Right lung (tissue), 5 donors: Measurements from ENCODE around the gene UMPS. TPM values are rescaled to one million over a fixed set of nuclear protein-coding genes. Genes with fewer than 3 reads are reported as not detected.
"Not testable (repeated sequence)": the region's sequence is repeated elsewhere in the genome, so short reads cannot be mapped to it uniquely, and the experiment has no call there.

Source experiments
- DNase-seq, 2 donors: peaks; one replicate each; pipeline ENCODE4 v3.0.0-alpha.2; 2013
- polyA plus RNA-seq, 5 donors: library from polyadenylated mRNA; unstranded; fragments of 120-200 nt; gene quantifications; one replicate each; pipeline versions ENCODE4 v1.2.1 to v1.2.3, GENCODE V29; 2013; ENCODE audit warnings: inconsistent platforms in 1 of 5, low replicate concordance in 1 of 5; ENCODE audit not compliant: insufficient read length in 5 of 5, insufficient read depth in 1 of 5

UMPS gene
- polyA plus RNA-seq, 5 donors, result 36.2 to 43.2 (median 40.4) TPM

GRCh38 chr3:124702950-124703349 lies 27.3 kb upstream of the UMPS start:
- DNase-seq, result no peak

- no peak for DNase-seq
Observed at GRCh38 chr3:124705552-124705951, 24.7 kb upstream of the UMPS start.

DNA sequence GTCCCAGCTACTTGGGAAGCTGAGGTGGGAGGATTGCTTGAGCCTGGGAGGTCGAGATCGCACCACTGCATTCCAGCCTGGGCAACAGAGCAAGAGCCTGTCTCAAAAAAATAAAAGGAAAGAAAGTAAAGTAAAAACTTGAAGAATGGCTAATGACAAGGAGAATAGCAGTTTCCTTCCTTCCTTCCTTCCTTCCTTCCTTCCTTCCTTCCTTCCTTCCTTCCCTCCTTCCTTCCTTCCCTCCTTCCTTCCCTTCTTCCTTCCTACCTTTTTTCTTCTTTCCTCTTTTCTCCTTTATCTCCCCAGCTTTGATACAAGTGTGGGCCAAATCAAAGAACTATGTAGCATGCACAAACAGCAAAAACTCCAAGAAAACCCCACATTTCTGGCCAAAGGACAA lies 23.0 kb upstream of the UMPS start:
- not testable (repeated sequence) for DNase-seq

DNA sequence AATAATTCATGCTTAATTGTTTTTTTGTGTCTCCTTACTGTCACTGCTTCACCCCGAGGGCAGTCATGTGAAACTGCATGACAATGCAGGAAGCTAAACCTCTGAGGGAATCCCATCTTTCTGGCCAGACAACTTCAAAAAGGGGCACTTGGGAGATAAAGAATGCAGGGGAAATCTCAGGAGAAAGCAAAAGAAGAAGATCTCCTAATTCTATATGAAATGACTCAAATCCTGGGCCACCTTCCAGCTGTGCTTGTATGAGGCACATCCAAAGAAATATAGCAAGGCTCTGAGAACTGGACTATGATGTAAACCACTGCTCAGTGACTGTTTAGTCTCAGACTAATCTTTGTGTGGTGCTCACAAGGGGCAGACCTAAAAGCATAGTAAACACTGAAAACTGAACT lies 22.6 kb upstream of the UMPS start:
- no peak for DNase-seq

GRCh38 chr3:124714223-124714853 lies 15.9 kb upstream of the UMPS start:
- DNase-seq, result no peak

GRCh38 chr3:124722589-124722988 lies 7.7 kb upstream of the UMPS start:
- DNase-seq, result no peak

DNA sequence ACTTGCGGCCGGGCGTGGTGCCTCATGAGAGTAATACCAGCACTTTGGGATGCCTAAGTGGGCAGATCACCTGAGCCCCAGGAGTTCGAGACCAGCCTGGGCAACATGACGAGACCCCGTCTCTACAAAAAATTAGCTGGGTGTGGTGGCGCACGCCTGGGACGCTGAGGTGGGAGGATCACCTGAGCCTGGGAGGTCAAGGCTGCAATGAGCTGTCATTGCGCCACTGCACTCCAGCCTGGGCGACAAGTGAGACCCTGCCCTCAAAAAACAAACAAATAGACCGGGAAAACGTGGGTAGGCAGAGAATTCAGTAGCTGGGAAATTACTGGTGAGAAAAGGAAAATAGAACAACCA lies 667 bp downstream of the UMPS start:
- no peak for DNase-seq

DNA sequence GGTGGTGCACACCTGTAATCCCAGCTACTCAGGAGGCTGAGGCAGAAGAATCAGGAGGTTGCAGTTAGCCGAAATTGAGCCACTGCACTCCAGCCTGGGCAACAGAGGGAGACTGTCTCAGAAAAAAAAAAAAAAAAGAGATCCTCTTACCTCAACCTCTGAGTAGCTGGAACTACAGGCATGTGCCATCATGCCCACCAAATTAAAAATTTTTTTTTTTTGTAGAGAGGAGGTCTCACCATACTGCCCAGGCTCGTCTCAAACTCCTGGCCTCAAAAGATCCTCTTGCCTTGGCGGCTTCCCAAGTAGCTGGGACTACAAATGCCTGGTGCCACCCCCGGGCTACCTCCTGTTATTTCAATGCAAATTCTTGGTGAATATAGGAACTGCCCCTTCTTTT lies 1.5 kb downstream of the UMPS start:
- no peak for DNase-seq

DNA sequence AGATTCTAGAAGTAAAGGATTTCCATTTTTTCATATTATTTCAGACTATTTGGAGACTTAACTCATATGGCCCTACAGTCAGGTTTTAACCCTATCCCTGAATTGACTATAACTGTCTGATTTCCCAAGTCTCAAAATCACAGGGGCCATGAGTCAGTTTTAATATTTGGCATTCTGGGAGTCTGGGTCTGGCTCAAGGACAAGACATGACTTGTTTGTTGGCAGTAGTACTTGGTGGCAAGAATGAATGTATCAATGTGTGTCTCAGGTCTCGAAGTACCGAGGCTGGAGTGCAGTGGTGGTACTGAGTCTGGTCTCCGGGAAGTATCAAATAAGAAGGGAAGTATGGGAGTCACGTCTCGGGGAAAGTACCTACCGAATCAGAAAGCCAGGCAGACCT lies 10.8 kb downstream of the UMPS start:
- DNase-seq, result no peak

DNA sequence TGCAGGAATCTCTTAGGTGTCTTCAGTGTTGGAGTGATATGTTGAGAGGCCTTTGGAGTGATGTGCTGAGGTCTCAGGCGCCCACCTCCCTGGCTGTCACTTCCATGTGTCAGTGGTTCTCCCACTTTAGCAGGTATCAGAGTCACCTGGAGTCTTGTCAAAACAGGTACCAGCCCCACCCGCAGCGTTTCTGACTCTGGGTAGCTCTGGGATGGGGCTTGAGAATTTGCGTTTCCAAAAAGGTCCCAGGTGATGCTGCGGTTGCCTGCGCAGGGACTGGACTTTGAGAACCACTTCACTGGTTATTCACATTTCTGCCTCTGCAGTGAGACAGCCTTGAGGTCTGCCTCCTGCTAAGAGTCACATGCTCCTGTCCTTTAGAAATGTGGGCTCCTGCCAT lies 15.5 kb downstream of the UMPS start:
- no peak for DNase-seq

DNA sequence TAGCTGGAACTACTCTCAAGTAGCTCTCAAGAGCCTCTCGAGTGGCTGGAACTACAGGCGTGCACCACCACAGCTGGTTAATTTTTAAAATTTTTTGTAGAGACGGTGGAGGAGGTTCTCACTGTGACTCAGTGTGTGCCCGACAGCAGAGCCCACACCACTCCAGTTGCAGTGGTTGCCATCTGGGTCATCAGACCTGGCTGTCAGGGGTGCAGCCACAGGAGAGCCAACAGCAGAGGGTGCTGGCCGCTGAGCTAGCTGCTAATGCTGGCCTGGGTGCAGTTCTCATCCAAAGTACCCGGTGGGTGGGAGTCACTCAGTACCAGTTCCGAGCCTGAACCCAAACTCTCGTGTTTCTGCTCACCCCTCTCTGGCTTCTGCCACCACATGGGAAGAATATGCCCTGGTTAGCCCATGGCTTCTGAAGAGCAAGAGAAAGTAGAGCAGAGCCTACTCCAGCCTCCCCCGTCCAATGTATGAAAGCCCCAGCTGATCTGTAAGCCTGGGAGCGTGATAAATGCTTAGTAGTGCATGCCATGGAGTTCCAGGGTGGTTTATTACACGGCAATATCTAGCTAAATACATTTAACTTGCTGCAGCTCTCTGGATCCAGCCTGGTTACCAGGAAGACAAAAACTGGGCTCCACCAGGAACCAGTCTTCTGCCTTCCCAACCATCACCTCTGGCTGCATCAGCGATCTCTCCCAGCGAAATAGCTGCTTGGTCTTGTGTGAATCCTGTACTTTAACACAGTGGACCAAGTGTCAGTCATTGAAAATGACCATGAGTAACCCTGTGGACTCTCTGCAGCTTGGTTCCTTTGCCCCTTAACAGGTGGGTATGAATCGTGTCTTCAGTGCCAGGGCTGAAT lies 17.1 kb downstream of the UMPS start:
- no peak for DNase-seq

GRCh38 chr3:124748560-124749198 lies 18.4 kb downstream of the UMPS start:
- DNase-seq, result no peak

DNA sequence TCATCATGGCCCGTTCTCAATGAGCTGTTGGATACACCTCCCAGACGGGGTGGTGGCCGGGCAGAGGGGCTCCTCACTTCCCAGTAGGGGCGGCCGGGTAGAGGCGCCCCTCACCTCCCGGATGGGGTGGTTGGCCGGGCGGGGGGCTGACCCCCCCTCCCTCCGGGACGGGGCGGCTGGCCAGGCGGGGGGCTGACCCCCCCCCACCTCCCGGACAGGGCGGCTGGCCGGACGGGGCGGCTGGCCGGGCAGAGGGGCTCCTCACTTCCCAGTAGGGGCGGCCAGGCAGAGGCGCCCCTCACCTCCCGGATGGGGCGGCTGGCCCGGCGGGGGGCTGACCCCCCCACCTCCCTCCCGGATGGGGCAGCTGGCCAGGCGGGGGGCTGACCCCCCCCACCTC lies 19.6 kb downstream of the UMPS start:
- DNase-seq, result not testable (repeated sequence)

DNA sequence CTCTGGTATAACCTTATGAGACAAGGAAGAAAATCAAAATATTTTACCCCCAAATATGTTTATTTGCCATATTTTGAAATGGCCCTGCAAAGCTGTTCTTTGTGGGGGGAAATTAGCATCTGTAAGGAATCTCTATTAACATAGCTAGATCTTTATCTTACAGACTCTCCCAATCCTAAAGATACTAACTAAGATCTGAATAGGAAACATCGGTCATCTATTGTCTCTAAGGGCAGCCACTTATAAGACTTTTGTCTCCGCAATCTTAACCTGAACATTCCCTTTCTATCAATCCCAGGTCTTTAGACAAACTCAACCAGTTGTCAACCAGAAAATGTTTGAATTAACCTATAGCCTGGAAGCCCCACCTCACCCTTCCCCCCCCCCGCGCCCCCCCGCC lies 21.2 kb downstream of the UMPS start:
- DNase-seq, result no peak

DNA sequence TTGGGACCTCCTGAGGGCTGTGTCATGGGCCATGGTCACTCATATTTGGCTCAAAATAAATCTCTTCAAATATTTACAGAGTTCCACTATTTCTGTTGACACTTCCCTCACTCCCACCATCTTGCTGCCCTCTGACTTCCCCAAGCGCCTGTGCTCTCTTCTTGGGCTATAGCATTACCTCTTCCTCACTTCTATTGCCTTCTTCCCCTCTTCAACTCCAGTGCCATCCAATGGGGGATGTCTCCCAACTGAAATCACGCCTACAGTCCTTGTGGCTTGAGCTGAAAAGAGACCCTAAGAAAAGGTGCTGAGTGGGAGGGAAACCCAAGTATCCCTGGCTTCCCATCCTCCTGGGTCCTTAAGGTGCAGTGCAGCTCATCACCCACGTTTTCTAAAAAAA lies 21.8 kb downstream of the UMPS start:
- no peak for DNase-seq

DNA sequence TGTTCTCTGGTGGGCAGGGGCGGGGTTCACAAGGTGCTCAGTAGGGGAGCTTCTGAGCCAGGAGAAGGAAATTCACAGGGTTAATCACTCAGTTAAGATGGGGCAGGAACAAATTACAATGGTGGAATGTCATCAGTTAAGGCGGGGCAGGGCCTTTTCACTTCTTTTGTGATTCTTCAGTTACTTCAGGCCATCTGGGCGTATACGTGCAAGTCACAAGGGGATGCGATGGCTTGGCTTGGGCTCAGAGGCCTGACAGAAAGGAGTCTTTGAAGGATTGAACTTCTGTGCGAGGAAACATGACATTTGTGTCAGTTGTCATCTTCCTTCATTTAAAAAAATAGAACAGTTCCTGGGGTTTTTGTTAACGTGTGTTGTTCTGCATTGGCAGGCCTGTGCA lies 27.7 kb downstream of the UMPS start:
- not testable (repeated sequence) for DNase-seq

- DNase-seq, result no peak
Observed at GRCh38 chr3:124758851-124759635, 28.8 kb downstream of the UMPS start.

DNA sequence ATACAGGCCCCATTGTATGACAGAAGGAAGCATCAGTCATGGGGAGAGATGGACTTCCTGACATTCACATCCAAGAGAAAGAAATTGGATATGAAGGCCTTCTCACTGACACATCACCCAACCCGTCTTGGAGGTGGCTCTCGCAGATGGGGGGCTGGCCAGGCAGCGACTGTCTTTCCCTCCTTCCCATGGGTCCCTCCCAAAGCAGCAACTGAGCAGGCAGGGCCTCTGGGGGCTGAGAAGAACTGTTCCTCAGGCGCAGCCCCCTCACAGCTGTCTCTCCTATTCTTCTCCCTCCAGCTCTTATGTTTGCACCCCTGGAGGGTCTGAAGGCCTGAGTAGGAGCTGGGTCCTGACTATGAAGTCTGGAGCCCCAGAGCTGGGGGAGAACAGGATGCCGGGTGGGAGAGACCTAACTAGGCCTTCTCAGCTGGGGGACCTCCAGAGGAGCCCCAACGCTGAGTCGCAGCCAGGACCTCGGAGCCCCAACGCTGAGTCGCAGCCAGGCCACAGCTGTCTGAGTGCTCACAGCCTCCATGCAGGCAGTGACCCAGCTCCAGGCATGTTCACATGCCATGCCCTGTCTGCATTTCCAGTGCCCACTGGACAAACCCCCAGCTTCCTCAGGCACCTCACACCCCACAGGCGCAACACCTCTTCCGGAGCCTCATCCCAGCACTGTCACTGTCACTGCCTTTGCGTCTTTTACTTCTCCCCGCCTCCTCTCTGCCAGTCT lies 29.6 kb downstream of the UMPS start:
- no peak for DNase-seq

DNA sequence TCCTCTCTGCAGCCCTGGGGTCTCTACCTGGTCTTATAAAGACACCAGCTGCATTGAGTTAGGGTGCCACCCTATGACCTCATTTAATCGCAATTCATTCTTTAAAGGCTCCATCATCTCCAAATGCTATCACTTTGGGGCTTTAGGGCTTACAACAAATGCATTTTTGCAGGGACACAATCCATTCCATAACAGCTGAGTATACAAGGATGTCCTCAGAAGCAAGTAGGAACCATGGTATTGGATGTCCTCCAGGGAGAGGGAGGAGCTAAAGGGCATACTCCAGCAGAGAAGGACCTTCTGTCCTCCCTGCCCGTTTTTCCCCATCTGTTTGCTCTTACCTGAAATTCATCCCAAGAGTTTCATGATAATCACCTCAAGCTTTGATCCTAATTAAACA lies 30.3 kb downstream of the UMPS start:
- DNase-seq, result no peak

GRCh38 chr3:124761250-124761796 lies 31.1 kb downstream of the UMPS start:
- peak; percentile 70 to 78 for DNase-seq
